Liver (tissue), 3 donors: ENCODE results near the gene SPZ1.
"Not testable (repeated sequence)": the region's sequence is repeated elsewhere in the genome, so short reads cannot be mapped to it uniquely, and the experiment has no call there.

Experiments
- CTCF ChIP-seq: fragments of 150-350 bp; IDR thresholded peaks from 2 replicates; pipeline ENCODE4 v1.5.1; 2017; ENCODE audit warnings: improper control_type of control experiment, low read depth, low read length; ENCODE audit not compliant: missing input control
- JUND ChIP-seq, 2 donors: IDR thresholded peaks; 2 replicates each; pipeline ENCODE4 v1.6.1; 2016; ENCODE audit warnings: antibody characterized with exemption in 2 of 2
- MAX ChIP-seq: IDR thresholded peaks from 2 replicates; pipeline ENCODE4 v1.6.1; 2016; ENCODE audit warnings: antibody characterized with exemption
- RXRA ChIP-seq, 2 donors: IDR thresholded peaks; 2 replicates each; pipeline ENCODE4 v1.6.1; 2017 to 2018; ENCODE audit warnings: antibody characterized with exemption in 2 of 2, mild to moderate bottlenecking in 1 of 2
- SP1 ChIP-seq: IDR thresholded peaks from 2 replicates; pipeline ENCODE4 v1.6.1; 2018; ENCODE audit warnings: antibody characterized with exemption, mild to moderate bottlenecking
- YY1 ChIP-seq: IDR thresholded peaks from 2 replicates; pipeline ENCODE4 v1.6.1; 2016; ENCODE audit warnings: antibody characterized with exemption, mild to moderate bottlenecking
- donor health status: healthy.
- donor health status: healthy.

GRCh38 chr5:80301342-80301741 lies 18.5 kb upstream of the SPZ1 start:
- TF ChIP-seq CTCF; JUND (IDR thresholded peaks at IDR 0.05); RXRA (IDR thresholded peaks at IDR 0.05); SP1; YY1; MAX: not testable (repeated sequence)
